Hematopoietic multipotent progenitor cell (in vitro differentiated cells): ENCODE measurements around the gene GRM2. TPM values are rescaled to one million over a fixed set of nuclear protein-coding genes. Genes with fewer than 3 reads are reported as not detected.

Experiments used
- DNase-seq, 3 donors: peaks; one replicate each; pipeline ENCODE4 v3.0.0-alpha.2; 2011 to 2015; ENCODE audit warnings: low read depth in 2 of 3, low spot score in 2 of 3
- total RNA-seq: library from RNA; depleted of rRNA; stranded (reverse); fragments of >200 nt; gene quantifications from one replicate; pipeline ENCODE4 v1.2.3, GENCODE V29; 2012

Gene GRM2
- total RNA-seq, 1 donor, result 0.27 TPM

DNA sequence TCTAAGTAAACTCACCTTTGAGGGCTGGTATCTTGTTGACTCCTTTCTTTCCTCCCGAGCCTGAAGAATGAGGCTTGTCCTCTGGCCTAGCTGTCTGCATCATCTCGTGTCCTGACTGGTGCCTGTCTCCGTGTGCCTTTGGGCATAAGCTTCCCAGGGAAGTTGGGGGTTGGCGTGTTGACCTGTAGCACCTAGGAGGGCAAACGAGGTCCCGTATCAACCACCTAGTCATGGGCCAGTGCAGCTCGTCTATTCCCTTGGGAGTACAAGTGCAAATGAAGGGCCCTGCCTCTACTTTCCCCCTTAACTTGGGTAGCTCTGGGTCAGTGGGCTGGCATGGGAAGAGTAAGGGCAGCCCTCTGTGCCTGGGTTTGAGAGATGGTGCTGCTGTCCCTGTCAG lies 27.1 kb upstream of the GRM2 start:
- DNase-seq, result no peak

DNA sequence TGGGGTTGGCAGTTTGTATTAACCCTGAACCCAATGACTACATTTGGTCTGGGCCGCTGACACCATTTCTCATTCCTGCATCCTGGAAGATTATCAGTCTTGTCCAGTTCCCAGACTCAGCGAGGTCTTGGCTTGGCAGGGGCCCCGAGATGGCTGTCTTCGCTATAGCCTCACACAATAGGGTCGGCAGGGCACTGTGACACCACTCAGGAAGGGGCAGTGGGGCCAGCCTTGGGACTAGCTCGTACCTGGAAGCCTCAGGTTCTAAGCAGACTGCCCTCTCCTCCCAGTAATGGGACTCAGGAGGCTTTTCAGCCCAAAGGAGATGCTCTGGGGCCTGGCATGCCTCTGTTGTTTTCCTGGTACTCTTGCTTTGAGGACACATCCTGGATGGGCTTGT lies 26.7 kb upstream of the GRM2 start:
- DNase-seq, result no peak

DNA sequence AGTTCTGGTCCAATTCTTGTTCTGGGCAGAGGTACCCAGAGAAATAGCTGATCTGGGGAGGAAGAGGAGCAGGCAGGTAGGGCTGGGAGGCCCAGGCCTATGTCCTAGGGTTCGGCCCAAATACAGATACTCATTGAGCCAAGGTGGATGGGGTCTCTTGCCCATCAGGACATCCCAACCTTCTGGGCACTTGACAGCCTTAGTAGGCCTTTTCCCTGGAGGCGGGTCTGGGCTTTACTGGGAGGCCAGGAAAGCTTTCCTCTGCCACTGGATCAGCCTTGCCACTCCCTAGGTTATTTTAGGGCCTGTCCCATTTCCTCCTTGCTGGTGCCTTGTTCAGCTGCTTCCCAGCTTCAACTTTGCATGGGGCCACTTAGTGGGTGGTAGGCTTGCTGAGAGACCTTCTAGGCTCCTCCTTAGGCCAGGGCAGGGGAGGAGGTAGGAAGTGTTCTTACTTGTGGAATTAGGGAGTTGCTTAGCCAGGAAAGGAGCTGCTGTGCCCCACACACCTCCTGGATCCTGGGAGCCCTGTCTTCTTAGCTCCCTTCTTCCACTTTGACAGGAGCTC lies 26.1 kb upstream of the GRM2 start:
- DNase-seq, result no peak

DNA sequence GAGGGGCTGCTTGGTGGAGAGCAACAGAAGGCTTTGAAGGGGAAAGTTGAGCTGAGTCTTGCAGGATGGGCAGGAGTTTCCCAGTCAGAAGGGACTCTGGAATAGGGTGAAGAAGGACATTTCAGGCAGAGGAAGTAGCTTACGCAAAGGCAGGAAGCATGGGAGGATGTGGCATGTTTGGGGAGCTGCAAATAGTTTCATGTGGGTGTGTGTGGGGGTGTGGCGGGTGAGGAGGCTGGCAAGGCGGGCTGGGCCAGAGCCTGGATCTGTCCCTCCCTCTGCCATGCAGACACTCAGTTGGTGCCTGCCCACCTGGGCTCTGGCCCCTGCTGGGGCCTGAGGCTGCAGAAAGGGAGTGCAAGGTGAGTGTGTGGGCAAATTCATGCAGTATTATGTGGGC lies 25.4 kb upstream of the GRM2 start:
- peak in 2 of 3 donors; percentile 22 to 23 for DNase-seq

DNA sequence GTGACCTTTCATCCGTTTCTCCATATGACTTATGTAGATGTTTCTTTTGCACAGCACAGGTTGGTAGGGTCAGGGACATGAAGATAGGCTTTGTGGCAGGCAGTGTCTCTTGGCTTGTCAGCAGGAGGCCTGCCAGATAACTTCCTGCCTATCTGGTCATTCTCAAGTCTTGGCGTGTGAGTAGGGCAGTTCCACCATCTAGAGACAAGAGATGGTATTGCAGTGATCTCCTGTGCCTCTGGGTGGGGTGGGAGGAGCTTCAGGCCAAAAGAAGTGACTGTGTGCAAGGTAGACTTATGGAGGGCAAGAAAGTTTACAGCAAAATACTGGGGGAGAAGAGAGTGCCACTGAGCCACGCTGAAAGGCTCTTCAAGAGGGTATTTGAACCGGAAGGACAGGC lies 24.8 kb upstream of the GRM2 start:
- DNase-seq, result peak; percentile 53 to 87 (median 79)

DNA sequence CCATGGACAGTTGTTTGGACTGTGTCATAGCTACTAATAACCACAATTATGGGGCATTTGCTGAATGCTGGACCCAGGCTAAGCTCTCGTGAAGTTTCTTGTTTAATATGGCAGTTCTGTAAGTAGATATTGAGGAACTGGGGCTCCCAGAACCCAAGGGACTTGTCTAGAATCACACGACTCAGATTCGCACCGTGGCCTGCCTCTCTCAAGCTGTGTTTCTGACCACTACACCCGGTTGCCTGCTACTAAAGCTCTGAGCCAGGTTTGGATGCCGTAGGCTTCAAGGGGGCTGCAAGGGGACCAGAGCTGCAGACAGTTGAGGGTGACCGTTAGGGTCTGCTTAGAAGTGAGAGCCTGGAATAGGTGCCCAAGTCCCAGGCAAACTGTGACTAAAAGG lies 24.3 kb upstream of the GRM2 start:
- no peak for DNase-seq

DNA sequence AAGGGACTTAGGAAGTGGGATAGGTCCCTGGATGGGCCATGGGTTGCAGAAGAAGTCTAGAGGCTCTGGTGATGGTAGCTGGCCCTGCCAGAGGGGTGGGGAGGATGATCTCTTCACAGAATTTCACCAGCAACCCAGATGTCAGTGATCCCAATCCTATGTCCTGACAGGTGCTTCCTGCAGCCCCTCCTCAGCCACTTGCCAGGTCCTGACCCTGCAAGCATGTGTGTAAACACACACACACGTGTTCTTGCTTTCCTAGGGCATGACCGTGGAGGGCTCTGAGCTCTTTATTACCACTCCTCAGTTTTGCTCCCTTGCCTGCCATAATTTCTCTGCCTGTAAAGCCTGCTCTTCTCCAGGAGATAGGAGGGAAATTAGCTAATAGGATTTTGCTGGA lies 23.3 kb upstream of the GRM2 start:
- no peak for DNase-seq

DNA sequence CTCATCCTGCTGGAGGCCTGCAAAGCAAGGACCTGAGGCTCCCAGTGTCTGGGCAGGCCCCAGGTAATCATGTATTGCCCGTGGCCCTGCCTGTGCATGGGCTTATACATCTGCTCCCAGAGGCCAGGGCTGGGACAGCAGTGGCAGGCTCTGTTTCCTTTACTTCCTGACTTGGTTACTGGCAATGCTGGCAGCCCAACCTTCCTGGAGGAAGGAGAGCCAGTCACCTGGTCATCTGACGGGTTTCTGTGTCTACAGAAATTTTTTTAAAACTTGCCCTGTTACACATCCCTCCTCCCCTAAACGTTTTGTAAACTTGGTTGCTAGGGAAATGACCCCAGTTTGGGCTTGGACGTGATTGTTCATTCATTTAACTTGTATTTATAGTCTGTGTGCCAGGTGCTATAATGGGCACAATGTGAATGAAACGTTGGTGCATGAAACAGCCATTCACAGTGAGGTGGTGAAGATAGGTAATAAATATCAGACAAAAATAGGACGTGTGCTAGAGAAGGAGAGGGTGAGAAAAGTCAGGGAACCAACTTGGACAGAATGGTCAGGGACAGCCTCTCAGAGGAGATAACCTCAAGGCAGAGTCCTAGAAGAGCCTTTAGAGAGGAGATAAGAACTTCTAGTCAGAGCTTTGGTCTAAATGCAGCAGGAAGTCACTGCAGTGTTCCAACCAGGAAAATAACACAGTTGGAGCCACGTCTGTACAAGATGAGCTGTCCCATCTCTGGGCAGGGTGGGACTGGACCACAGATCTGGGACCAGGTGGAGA lies 21.7 kb upstream of the GRM2 start:
- DNase-seq, result peak in 2 of 3 donors; percentile 36 to 46

DNA sequence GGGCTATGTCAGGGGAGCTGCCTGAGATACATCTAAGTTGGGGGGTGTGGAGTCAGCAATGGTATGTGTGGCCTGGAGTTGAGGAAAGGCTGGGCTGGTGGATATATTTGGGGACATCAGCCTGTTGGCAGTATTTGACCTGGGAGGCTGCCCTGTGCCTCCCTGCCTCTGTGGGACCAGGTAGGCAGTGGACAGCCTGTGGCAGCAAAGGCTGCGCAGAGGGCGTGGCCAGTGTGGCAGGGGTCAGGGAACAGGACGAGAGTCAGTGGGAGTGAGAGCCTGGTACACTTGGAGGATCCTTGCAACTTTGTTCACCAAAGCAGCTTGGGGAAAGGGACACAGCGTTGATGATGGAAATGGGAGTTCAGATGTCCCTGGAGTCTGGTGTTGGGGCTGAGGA lies 20.8 kb upstream of the GRM2 start:
- DNase-seq, result no peak

DNA sequence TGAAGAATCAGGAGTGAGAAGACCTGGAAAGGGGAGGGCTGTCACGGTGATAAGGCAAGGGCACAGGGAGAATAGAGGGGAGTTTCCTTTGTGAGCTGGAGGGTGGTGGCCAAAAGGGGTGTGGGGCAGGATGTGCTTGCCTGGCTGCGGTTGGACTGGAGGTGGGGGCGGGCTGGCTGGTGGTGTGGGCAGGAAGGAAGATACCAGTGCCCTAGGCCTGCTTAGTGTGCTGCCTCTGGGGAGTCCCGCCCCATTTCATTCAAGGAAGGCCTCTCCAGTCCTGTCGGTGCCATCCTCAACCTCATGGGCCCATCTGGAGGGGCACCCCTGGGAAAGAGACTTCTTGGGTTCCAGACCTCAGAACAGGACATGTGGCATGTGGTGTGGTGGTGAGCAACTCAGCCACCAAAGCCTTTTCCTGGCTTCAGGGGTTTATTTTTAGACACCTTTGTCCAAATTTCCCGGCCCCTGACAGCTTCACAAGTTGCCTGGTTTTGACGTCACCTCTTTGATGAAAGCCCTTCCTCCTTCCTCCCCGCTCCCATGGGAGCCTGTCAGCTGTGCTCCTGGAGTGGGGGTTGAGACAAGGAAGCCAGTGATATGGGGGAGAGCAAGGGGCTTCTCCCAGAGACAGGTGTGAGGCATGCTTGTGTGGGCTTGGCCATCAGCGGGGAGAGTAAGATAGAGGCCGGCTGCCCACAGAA lies 20.2 kb upstream of the GRM2 start:
- peak; percentile 47 to 89 (median 85) for DNase-seq

DNA sequence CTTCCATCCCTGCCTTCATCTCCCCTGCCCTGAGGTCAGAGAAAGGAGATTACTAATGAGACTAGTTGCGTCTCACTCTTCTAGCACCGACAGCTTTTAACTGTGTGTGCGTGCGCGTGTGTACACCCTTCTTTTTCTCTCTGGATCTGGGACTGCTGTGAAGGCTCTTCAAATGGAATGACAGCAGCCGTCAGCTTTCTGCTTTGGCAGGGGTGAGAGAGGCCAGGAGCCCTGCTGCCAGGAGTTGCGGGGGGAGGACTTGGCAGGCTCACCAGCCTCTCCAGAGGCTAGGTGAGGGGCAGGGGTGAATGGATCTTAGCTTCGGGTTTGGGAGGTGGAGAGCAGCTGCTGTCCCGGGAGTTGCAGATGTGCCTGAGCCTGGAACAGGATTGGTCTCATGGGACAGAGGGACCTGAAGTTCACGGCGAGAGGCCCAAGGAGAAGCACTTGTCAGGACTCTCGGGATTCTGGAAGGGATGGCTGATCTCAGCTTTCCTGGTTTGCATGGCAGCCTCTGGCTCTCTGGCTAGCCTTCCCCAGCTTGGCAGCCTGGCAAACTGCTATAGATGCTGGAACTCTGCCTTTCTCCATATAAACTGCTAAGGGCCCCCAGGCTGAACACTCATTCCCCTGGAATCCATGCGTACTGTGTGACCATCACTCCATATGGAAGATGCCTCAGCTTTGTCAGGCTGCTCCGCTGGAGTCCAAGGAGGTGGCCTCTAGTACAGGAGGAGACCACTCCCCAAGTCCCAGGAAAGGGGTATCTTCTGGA lies 19.2 kb upstream of the GRM2 start:
- DNase-seq, result no peak

DNA sequence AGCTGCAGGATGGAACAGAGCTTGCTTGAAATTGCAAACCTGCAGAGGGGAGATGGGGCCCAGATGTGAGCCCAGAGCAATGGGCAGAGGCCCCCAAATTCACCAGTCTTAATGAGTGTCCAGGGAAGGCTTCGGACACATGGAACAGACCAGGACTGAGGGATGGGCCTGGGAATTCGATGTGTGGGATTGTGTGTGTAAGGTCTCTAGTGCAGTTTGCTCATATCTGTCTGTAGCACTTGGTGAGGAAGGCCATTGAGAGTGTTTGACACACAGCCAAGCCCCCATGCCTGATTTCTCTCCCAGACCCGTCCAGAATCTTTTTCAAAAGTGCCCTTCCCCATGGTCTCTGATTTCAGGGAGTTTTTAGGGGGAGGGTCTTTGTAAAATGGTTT lies 18.7 kb upstream of the GRM2 start:
- no peak for DNase-seq

DNA sequence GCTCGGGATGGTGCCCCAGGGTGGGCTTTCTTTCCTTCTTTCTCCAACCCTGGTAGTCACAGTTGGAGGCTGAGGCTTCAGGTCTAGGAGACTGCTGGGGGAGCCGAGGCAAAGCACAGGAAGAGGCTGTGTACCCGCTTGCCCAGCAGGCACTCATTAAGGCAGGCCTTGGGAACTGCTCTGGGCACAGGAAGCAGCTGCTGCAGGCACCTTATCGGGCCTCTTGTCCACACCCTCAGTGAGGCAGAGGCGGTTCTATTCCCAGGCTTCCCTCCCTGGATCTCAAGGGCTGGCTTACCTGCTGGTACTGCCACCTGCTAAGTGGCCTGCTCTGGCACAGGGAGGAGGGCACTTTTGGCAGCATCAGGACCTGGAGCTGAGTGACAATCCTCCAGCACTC lies 15.8 kb upstream of the GRM2 start:
- DNase-seq, result no peak

DNA sequence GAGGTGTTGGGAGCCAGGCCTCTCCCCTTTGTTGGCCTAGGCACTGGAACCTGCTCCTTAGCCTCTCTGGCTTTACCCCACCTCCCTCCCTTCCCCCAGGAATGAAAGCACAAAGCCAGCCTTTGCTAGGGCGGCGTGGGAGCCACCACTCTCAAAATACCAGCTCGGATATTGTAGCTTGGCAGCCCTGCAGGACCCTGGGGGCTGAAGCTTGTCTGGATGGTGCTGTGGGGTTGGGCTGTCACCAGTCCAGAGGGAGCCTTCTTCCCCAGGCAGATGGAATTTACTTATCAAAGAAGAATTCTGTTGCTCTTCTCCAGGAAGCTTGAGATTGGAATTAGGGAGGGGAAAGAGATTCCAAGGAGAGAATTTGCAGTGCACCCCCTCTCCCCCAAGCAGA lies 14.9 kb upstream of the GRM2 start:
- no peak for DNase-seq

DNA sequence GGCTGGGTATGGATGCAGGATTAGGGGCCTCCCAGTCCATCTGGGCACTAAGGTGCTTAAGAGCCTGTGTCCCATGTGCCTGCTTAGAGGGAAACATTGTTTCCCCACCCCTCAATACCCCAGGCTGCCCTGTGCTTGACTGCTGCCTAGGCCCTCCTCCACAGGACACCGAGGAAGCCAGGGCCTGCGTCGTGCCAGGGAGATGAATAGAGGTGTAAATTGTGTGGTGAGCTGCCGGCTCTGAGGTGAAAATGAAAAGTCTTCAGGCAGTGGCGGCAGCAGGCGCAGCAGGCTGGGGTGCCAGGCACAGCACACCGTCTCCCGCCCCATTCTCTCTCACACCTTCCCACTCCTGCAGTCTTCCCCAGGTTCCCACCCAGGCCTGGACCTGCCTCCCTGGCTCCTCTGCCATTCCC lies 13.9 kb upstream of the GRM2 start:
- no peak for DNase-seq

DNA sequence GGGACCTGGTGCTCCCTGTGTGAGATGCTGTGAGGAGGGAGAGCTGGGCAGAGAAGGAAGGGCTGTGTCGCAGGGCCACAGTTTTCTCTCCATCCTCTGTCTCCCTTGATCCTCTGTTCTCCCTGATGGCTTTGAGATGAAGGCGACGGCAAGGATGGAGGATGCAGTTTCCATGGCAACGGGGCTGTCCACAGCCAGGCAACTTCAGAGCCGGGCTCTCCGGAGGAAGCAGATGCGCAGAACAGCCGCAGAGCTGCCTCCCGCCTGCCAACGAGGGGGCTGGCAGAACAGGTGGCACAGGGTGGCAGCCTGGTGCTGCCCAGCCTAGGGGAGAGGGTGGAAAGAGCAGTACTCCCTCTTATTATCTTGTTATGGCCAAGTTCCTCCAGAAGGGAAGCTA lies 9.9 kb upstream of the GRM2 start:
- DNase-seq, result no peak

DNA sequence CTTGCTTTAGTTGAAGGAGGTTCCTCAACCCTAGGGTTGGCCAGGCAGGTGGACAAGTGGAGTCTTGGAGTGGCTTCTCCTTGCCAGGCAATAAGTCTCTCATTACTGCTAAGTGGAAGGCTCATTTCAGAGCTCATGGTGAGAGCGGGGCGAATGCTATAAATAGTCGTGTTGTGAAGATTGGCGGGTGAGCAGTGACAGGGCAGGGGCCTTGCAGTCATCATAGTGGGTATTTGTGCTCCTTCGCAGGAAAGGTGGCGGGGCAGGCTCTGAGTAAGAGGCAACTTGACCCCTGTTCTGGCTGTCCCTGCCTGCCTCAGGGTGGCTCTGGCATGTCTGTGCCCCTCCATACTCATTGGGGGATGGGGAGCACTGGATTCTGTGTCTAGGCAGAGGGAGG lies 8.7 kb upstream of the GRM2 start:
- DNase-seq, result no peak

DNA sequence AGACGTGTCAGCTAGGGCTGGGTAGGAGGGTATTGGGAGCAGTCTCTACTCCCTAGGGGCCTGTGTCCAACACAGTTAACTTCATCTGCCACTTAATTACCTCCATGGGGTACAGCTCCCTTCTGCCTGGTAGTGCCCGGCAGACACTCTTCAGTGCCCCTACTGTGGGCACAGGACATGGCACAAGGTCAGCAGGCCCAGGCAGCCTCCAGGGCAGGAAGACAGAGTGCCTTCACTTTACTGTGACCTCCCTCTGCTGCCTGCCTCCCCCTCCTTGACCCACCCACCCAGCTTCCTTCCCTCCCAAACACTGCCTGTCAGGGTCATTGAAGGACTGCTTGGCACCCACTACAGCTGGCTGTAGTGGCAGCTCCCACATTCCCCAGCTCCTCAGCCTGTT lies 6.5 kb upstream of the GRM2 start:
- DNase-seq, result no peak

DNA sequence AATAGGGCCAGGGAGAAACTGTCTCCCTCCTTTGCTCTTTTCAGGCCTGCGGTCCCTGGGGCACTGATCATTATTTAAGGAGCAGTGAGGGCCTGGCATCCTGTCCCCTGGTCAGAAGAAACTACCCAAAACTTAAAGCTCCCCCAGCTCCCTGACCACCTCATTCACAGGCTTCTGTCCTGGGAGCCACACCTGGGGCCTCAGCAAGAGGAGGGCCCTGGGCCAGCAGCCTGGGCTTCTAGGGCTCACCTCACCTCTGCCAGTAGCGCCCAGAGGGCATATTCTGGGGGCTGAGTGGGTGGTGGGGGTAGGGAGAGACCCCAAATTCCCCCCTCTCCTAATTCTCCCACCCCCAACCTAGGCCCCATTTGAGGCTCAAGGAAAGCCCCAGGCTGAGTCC lies 4.7 kb upstream of the GRM2 start:
- no peak for DNase-seq

DNA sequence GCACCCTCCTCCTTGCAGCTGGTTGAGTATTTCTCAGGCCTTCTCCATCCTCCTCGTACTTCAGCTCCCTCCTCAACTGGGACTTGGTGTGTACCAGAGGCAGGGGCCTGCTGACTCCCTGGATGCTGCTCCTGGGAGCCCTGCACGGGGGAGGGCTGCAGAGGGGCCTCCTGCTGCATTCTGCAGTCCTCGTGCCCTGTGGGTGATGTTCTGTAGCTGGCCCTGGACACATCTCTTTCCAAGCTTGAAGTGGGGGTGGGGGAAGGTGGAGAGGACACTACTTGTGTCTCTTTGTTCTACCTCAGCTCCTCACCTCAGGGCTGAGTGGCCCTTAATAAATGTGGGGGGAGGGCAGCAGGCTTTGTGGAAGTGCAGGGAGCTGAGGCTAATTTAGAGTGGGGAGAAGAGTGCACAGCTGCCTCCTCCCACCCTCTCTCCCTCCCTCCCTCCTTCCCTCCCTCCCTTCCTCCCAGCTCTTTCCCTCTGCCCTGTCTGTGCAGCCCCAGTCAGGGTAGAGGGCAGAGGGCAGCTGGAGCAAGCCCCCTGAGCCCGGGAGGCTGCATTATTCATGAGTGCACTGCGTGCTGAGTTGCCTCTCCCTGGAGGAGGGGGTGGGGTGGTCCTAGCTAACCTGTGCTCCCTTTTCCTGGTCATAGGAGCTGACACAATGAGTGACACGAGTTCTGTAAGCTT lies 3.7 kb upstream of the GRM2 start:
- DNase-seq, result no peak
